HG03064 (cell line): ENCODE measurements around the gene GOLGA7B.
"Not testable (repeated sequence)": the region's sequence is repeated elsewhere in the genome, so short reads cannot be mapped to it uniquely, and the experiment has no call there.

ENCODE experiments used
- ATAC-seq: cut with Tn5 transposase; IDR thresholded peaks from one replicate; pipeline ENCODE4 v1.9.1; 2021; ENCODE audit warnings: low read depth; ENCODE audit not compliant: unreplicated experiment

The GOLGA7B gene

GRCh38 chr10:97830064-97830463 is 19.6 kb upstream of the GOLGA7B start:
- ATAC-seq, result no peak

DNA sequence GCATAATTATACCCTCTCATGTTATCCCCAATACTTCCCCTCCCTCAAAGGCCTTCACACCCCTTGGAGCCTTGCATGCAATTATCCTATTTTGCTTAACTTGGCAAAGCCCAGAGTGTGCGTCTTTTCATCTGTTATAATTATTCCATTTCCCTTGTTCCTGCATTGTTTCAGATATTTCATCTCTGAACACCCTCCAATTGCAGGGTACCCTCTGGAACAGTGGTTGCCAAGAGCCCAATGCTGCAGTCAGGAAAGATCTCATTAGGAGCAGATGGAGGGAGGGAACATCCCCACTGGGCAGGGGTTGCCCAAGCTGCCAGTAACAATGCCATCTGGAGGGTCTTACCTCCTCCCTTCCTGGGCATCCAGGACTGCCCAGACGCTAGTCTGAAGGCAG is 18.4 kb upstream of the GOLGA7B start:
- ATAC-seq, result no peak

DNA sequence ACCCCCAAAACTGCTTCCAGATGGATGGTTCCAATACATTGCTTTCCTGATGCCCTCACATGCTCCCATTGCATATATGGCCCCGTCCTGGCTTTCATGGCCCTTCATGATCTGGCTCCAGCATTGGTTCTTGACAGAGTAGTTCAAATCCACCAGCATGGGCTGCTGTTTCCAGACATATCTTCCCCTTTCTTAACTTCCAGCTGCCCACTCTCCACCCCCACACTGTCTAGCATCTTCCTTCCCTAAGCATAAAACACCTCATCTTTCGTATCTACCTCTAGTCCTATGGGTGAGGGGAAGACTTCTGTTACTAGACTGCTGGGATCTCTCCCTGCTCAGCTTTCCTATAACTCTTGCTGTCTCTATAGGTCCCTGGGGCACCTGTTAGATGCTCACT is 13.2 kb upstream of the GOLGA7B start:
- ATAC-seq, result no peak

GRCh38 chr10:97838091-97838490 is 11.6 kb upstream of the GOLGA7B start:
- ATAC-seq, result no peak

DNA sequence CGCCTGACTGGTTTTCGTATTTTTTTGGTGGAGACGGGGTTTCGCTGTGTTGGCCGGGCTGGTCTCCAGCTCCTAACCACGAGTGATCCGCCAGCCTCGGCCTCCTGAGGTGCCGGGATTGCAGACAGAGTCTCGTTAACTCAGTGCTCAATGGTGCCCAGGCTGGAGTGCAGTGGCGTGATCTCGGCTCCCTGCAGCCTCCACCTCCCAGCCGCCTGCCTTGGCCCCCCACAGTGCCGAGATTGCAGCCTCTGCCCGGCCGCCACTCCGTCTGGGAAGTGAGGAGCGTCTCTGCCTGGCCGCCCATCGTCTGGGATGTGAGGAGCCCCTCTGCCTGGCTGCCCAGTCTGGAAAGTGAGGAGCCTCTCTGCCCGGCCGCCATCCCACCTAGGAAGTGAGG is 8.5 kb upstream of the GOLGA7B start:
- ATAC-seq, result not testable (repeated sequence)

DNA sequence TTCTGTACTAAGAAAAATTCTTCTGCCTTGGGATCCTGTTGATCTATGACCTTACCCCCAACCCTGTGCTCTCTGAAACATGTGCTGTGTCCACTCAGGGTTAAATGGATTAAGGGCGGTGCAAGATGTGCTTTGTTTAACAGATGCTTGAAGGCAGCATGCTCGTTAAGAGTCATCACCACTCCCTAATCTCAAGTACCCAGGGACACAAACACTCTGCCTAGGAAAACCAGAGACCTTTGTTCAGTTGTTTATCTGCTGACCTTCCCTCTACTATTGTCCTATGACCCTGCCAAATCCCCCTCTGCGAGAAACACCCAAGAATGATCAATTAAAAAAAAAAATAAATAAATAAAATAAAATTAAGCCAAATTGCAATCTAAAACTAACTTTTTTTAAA is 7.5 kb upstream of the GOLGA7B start:
- ATAC-seq, result not testable (repeated sequence)

GRCh38 chr10:97842656-97843280 is 6.9 kb upstream of the GOLGA7B start:
- ATAC-seq, result no peak

DNA sequence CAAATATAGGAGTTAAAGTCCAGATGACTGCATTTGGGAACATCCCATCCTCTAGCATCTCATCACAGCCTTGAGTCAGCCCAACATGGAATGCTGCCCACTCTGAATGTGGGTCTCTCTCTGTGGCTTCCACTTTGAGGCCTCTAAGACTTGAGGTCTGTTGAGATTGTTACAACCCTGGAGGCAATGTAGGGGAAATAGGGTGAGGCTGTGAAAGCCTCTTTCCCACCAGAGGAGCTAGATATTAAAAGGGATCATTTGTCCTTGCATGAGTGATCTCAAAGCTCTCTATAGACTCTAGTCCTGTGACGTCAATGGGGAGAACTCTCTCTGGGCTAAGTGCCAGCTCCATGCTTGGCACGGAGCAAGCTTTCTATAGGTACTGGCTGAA is 6.4 kb upstream of the GOLGA7B start:
- ATAC-seq, result no peak

DNA sequence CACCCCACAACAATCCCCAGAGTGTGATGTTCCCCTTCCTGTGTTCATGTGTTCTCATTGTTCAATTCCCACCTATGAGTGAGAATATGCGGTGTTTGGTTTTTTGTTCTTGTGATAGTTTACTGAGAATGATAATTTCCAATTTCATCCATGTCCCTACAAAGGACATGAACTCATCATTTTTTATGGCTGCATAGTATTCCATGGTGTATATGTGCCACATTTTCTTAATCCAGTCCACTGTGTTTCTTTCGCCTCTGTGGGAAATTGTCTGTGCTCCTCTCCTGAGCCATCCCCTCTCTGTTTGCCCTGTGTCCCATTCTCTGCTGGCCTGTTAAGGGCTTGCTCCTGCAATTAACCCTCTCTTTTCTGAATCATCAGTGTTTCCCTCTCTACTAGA is 5.7 kb upstream of the GOLGA7B start:
- not testable (repeated sequence) for ATAC-seq

- no peak for ATAC-seq
Observed at GRCh38 chr10:97844678-97845077, 5.0 kb upstream of the GOLGA7B start.

DNA sequence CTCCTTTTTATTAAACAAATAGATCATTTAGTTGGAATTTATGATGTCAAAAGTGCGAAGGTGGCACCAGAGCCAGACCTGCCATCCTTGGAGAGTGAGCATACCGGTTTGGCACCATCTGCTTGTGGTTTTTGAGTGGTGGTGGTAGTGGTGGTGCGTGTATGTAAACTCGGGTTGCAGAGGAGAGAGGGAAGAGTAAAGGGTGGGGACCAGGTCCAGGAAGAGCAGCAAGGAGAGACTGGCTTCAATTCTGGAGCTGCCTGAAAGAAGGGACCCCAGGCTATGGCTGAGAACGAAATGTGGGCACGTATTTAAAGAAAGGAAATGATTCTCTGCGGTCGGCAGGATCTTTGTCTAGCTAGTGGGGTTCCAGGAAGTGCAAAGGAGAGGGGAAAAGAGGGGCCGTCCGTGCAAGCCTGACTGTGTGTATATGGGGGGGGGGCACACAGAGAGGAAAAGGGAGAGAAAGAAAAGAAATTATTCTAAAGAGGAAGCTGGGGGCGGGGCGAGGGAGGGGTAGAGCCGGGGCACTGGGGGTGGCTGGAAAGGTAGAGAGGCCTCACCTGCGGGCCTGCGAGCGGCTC is 448 bp upstream of the GOLGA7B start:
- ATAC-seq, result no peak

GRCh38 chr10:97850446-97850845 is 803 bp downstream of the GOLGA7B start:
- ATAC-seq, result no peak

GRCh38 chr10:97851341-97852001 is 1.8 kb downstream of the GOLGA7B start:
- ATAC-seq, result no peak

- ATAC-seq, result no peak
Observed at GRCh38 chr10:97852277-97852676, 2.6 kb downstream of the GOLGA7B start.

DNA sequence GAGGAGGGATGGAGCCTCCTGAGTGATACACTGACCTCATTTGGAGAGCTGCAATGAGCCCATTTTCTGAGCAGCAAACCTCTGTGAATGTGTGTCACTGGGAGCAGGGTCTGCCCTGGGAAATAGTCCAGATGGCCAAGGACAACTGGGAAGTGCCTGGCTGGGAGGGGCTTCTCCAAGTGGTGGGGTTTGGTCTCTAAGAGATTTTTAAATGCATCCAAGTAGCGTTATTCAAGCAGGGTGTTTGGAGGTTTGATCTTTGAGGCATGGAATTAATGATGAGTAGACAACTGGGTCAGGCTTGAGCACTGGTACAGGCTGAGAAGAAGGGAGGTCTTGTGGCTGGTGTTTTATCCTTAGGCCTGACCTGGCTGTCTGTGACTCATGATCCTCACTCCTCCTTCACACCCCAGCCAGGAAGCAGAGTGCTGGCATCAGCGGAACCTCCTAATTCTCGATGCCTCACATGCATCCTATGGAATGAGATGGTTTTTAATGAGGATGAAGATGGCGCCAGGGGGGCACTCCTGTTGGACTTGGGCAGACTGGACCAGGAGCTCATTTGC is 3.3 kb downstream of the GOLGA7B start:
- no peak for ATAC-seq

DNA sequence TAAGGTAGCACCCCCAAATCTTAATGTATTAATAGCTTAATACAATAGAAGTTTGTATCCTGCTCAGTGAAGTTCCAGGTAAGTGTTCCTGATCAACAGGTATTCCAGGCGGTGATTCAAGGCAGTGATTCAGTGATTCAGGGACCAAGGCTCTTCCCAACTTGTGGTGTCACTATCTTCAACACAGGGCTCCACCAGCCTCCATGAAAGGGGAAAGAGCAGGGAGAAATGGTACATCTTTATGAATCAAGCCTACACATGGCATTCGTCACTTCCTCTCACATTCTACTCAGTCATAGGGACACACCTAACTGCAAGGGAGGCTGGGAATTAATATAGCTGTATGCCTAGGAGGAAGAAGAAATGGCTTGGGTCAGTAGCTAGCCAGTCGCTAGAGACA is 5.1 kb downstream of the GOLGA7B start:
- no peak for ATAC-seq

DNA sequence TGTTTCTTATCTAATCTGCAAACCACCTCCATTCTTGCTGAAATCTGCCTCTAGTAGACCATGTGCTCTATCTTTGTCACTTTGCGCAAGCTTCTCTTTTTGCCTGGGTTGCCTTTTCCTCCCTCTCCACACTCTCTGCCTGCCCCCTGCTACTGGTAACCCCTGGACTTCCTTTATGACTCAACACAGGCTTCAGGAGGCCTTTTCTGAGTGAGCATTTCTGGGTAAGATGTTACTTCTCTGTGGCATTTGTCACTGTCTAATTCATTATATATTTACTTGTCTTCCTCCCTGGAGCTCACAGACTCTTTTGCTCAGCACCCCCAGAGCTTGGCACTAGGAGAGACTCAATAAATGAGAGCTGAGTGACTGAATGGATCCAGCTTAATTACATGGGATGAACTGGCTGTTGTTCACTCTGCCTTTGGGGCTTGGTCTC is 8.4 kb downstream of the GOLGA7B start:
- no peak for ATAC-seq

DNA sequence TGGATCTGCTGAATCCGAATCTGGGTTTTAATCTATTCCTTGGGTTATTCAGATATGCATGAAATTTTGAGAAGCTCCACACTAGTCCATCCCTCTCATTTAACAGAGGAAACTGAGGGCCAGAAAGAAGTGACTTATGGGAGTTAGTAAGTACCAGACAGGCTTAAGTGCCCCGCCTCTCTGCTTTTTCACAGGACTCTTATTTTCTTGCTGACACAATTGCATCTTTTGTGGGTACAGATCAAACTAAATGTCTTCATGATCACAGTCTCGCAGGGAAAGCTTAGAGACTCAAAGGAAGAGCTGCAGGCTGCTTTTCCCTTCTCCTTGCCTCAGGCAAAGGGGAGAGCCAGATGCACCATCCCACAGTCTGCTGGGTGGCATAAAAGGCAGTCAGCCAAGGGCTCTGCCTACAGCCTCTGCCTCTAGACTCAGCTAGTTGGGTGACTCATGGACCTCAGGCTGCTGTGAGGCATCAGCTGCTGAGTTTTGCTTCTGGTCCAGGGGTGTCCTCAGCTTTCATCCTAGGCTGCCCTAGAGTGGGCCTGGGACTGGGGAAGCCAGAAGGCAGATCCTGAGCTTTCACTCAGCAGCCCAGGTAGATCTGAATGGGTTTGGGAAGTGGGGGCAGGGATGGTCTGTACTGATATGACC is 11.6 kb downstream of the GOLGA7B start:
- ATAC-seq, result no peak

DNA sequence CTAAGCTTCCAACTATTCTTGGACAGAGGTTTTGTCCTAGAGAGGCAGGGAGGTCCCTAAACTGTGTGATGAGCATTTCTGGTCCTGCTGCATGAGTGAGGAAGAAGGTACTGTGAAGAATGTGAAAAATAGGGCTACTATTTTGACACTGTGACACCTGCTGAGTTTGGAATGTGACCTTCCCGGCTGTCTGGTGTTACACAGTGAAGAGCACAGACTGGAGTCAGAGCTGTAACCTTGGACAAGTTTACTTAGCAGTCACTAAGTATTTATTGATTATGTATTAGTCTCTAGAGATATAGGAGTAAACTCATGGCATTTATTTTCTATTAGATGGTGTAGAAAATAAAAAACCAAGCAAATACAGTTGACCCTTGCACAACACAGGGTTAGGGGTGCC is 12.3 kb downstream of the GOLGA7B start:
- no peak for ATAC-seq

GRCh38 chr10:97863808-97864207 is 14.2 kb downstream of the GOLGA7B start:
- ATAC-seq, result no peak

- no peak for ATAC-seq
Observed at GRCh38 chr10:97865488-97865887, 15.8 kb downstream of the GOLGA7B start.
